Heart left ventricle (tissue), 16 donors: ENCODE data around the gene IFFO2. TPM values are rescaled to one million over a fixed set of nuclear protein-coding genes. Genes with fewer than 3 reads are reported as not detected.

Experiments
- ATAC-seq, 4 donors: fragments of 200-7000 bp; cut with Tn5 transposase; one replicate each; pipeline ENCODE4 v1.9.1; 2020 to 2022; ENCODE audit warnings: moderate library complexity in 4 of 4, mild to moderate bottlenecking in 3 of 4, moderate number of reproducible peaks in 1 of 4
- DNase-seq, 5 donors: peaks; one replicate each; pipeline ENCODE4 v3.0.0-alpha.2; 2020
- H3K27ac ChIP-seq, 12 donors: fragments of 200-600 bp; sonication (generic) in 4 of 12; one replicate each; pipeline versions ENCODE4 v1.5.0 to v1.8.0; 2016 to 2022; ENCODE audit warnings: mild to moderate bottlenecking in 2 of 12
- H3K27me3 ChIP-seq, 9 donors: fragments of 200-600 bp; sonication (generic) in 2 of 9; one replicate each; pipeline versions ENCODE4 v1.5.1 to v1.8.0; 2016 to 2022; ENCODE audit warnings: mild to moderate bottlenecking in 3 of 9
- H3K36me3 ChIP-seq, 9 donors: fragments of 200-600 bp; sonication (generic) in 2 of 9; one replicate each; pipeline versions ENCODE4 v1.5.0 to v1.8.0; 2018 to 2022; ENCODE audit warnings: mild to moderate bottlenecking in 2 of 9
- H3K4me1 ChIP-seq, 12 donors: fragments of 200-600 bp; sonication (generic) in 4 of 12; one replicate each; pipeline versions ENCODE4 v1.5.0 to v1.8.0; 2016 to 2022; ENCODE audit warnings: mild to moderate bottlenecking in 3 of 12
- H3K4me3 ChIP-seq, 12 donors: fragments of 200-600 bp; sonication (generic) in 4 of 12; one replicate each; pipeline versions ENCODE4 v1.5.0 to v1.8.0; 2017 to 2022; ENCODE audit warnings: mild to moderate bottlenecking in 9 of 12, moderate library complexity in 4 of 12
- H3K9me3 ChIP-seq, 12 donors: fragments of 200-600 bp; sonication (generic) in 4 of 12; one replicate each; pipeline versions ENCODE4 v1.5.0 to v1.8.0; 2016 to 2022; ENCODE audit warnings: mild to moderate bottlenecking in 1 of 12
- POLR2A ChIP-seq, 2 donors: fragments of 450-650 bp; IDR thresholded peaks; one replicate each; pipeline ENCODE4 v1.6.1; 2017; ENCODE audit warnings: antibody characterized with exemption in 2 of 2, mild to moderate bottlenecking in 2 of 2, moderate library complexity in 2 of 2
- WGBS, 4 donors: extraction: QIAGEN DNeasy Blood & Tissue Kit in 2 of 4; methylation state at CpG; one replicate each; pipeline versions ENCODE4 v1.1.5 to v1.1.7; 2013 to 2018; 5-methylcytosine and 5-hydroxymethylcytosine counted together
- intact Hi-C, 10 donors: fragments of 100-400 bp; cut with DNase I; formaldehyde crosslinking; loops; one replicate each; pipeline versions ENCODE4 v1.11.1 to v1.14.2; 2022
- polyA plus RNA-seq, 2 donors: library from polyadenylated mRNA; stranded (reverse); fragments of 200-250 nt; gene quantifications; one replicate each; pipeline ENCODE4 v1.2.3, GENCODE V29; 2013
- total RNA-seq, 9 donors: library from RNA; depleted of rRNA in 2 of 9; stranded (reverse); fragments of >200 nt in 2 of 9; fragmentation: NEBNext Ultra II Directional in 3 of 9; extraction: Animal tissue kit (Norgen Biotek cat#: 25700) in 3 of 9; gene quantifications; one replicate each; pipeline versions ENCODE4 v1.1.0 to v1.2.4, GENCODE V29; 2016 to 2023
- TF ChIP-seq, protein P1 (sequence below), 12 donors: fragments of 200-600 bp; sonication (generic) in 4 of 12; IDR thresholded peaks; one replicate each; pipeline versions ENCODE4 v1.5.0 to v1.8.0; 2018 to 2022; ENCODE audit warnings: antibody characterized with exemption in 12 of 12, mild to moderate bottlenecking in 5 of 12
- donor health status: ischemic (EF 13 %, LVEDD 7.1; RV severe dilation, severe dysfunction).
- donor health status: healthy with polysubstance abuse.
- donor health status: DM: no; HTN: yes; CAD: no.
- donor health status: DM: no; HTN: no; CAD: no.
- donor health status: ischemic (EF 25% LVEDD 6.9; RV normal size, moderate dysfunction).
- donor health status: ischemic (EF 25% LVEDD 5.7; RV mildly dilated, moderate dysfunction).
- donor health status: healthy.
- donor health status: DM: yes; HTN: yes; CAD: no.
- donor health status: ischemic (EF 35%, LVEDD 5.7; RV mildly dilated, moderate dysfunction).
- donor health status: nonischemic (EF 11% LVEDD 7.7; RV severe dilation, severe dysfunction).
- donor health status: DM: yes; HTN: yes; CAD: no.
- donor health status: PGD.
- donor health status: ischemic (EF 29% LVEDD 5.4; RV normal size, mild dysfunction).
- donor health status: nonischemic (EF 23%, LVEDD 6.1; RV moderate dilation, normal function).

The IFFO2 gene
- total and polyA plus RNA-seq, 11 donors, result 2.5 to 9.0 (median 4.9) TPM

DNA sequence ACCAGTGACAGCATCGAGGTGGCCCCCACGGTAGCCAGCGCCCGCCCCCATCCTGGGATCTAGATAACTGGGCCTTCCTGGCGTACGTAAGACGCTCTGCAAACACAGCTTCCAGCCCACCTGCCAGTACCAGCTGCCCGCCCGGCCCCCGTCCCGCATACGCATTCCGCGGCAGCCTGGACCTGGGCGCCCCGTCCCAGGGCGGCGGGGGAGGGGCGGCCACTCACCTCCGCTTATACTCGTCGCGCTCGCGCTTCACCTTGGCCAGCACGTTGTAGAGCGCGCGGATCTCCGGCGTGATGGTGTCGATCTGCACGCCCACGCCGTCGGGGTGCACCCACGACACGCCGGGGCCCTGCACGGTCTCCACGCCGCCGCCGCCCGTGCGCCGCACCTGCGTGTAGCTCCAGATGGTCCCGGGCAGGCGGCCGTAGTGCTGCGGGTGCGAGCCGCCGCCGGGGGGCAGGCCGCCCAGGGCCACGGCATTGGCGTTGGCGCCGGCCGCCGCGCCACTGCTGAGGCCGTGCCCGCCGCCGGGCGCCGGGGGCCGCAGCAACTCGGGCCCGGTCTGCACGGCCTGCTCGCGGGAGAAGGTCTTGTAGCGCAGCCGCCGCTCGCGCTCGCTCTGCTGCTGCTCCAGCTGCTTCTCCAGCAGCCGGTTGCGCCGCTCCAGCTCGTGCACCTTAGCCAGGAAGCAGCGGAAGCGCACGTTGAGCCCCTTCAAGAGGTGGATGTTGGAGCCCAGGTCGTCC lies 859 bp downstream of the IFFO2 start:
- Histone ChIP-seq H3K4me1 (peaks cover 0 to 53% (median 37%) of the 10 kb centered on the region in 12 donors), H3K36me3 (no peaks in the 10 kb centered on the region), H3K4me3 (peak overlapping the region; percentile 67 to 95 (median 79)), H3K27me3 (no peaks in the 10 kb centered on the region), H3K9me3 (no peaks in the 10 kb centered on the region), H3K27ac (peak overlapping the region in 11 of 12 donors; percentile 46 to 88 (median 65))
- ATAC-seq (peak in 1 of 4 donors; percentile 9), DNase-seq (peak in 4 of 5 donors; percentile 36 to 73 (median 54))
- WGBS, 4 donors, result 1 to 4% (median 2%) methylated on average over 35 to 90 of the region's 90 CpGs
- TF ChIP-seq, protein P1, sequence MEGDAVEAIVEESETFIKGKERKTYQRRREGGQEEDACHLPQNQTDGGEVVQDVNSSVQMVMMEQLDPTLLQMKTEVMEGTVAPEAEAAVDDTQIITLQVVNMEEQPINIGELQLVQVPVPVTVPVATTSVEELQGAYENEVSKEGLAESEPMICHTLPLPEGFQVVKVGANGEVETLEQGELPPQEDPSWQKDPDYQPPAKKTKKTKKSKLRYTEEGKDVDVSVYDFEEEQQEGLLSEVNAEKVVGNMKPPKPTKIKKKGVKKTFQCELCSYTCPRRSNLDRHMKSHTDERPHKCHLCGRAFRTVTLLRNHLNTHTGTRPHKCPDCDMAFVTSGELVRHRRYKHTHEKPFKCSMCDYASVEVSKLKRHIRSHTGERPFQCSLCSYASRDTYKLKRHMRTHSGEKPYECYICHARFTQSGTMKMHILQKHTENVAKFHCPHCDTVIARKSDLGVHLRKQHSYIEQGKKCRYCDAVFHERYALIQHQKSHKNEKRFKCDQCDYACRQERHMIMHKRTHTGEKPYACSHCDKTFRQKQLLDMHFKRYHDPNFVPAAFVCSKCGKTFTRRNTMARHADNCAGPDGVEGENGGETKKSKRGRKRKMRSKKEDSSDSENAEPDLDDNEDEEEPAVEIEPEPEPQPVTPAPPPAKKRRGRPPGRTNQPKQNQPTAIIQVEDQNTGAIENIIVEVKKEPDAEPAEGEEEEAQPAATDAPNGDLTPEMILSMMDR (IDR thresholded peaks at IDR 0.05), result peak in 6 of 12 donors; percentile 5 to 30 (median 14)
- no peak for TF ChIP-seq POLR2A (IDR thresholded peaks at IDR 0.05)
- intact Hi-C loops, result loop anchor here in 6 of 10 donors (2.0 to 10.0 kb wide), 7 partner anchors 33 to 131 kb away; partner anchors contain the start of gene ALDH4A1 (in 1 of the 6)

DNA sequence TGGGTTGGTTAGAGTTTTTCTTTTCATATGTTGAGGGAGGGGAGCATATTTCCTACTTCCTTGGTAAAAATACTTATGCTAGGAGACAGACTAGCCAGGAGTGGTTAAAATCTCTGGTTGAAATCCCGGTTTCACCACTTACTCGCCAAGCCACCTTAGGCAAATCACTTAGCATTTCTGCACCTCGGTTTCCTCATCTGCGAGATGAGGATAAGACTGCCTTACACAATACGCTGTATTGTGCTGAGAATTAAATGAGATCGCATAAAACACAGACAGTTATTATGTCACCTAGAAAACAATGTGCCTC lies 1.4 kb downstream of the IFFO2 start:
- no peaks in the 10 kb centered on the region for H3K27me3 ChIP-seq
- no peak for DNase-seq
- intact Hi-C loops, result loop anchor here in 5 of 10 donors (2.0 to 10.0 kb wide), 4 partner anchors 32 to 100 kb away; partner anchors contain the start of gene ALDH4A1 (in 1 of the 5)
- ATAC-seq, result no peak
- H3K27ac ChIP-seq, result peak overlapping the region in 11 of 12 donors; percentile 24 to 88 (median 65)
- H3K36me3 ChIP-seq, result no peaks in the 10 kb centered on the region
- H3K4me1 ChIP-seq, result peaks cover 0 to 58% (median 42%) of the 10 kb centered on the region in 12 donors
- WGBS, 4 donors, result 40 to 51% (median 48%) methylated on average over 6 of the region's 6 CpGs
- TF ChIP-seq POLR2A (IDR thresholded peaks at IDR 0.05), result no peak
- TF ChIP-seq, protein P1 (IDR thresholded peaks at IDR 0.05), result no peak
- no peaks in the 10 kb centered on the region for H3K9me3 ChIP-seq
- H3K4me3 ChIP-seq, result peak overlapping the region; percentile 67 to 95 (median 79)

GRCh38 chr1:18954270-18955071 lies 2.0 kb downstream of the IFFO2 start:
- intact Hi-C loops, result loop anchor here in 9 of 10 donors (2.0 to 10.0 kb wide), 7 partner anchors 32 to 100 kb away; partner anchors contain the start of gene ALDH4A1 (in 1 of the 9)
- Histone ChIP-seq H3K27me3 (no peaks in the 10 kb centered on the region), H3K36me3 (no peaks in the 10 kb centered on the region), H3K4me1 (peaks cover 0 to 64% (median 48%) of the 10 kb centered on the region in 12 donors), H3K9me3 (no peaks in the 10 kb centered on the region), H3K4me3 (peak overlapping the region in 11 of 12 donors; percentile 69 to 95 (median 81)), H3K27ac (peak overlapping the region in 10 of 12 donors; percentile 24 to 88 (median 68))
- DNase-seq, result no peak
- no peak for ATAC-seq
- TF ChIP-seq POLR2A (IDR thresholded peaks at IDR 0.05), result no peak
- TF ChIP-seq, protein P1 (IDR thresholded peaks at IDR 0.05), result no peak
- WGBS, 4 donors, result 31 to 55% (median 48%) methylated on average over 7 of the region's 7 CpGs
